NCI-H2227 (cell line): ENCODE results near the gene ERLEC1.
"Not testable (repeated sequence)": the region's sequence is repeated elsewhere in the genome, so short reads cannot be mapped to it uniquely, and the experiment has no call there.

ENCODE experiments used
- DNase-seq: peaks from one replicate; lab custom pipeline; 2025; ENCODE audit not compliant: unreplicated experiment; lab: John Stamatoyannopoulos, UW

Gene ERLEC1

DNA sequence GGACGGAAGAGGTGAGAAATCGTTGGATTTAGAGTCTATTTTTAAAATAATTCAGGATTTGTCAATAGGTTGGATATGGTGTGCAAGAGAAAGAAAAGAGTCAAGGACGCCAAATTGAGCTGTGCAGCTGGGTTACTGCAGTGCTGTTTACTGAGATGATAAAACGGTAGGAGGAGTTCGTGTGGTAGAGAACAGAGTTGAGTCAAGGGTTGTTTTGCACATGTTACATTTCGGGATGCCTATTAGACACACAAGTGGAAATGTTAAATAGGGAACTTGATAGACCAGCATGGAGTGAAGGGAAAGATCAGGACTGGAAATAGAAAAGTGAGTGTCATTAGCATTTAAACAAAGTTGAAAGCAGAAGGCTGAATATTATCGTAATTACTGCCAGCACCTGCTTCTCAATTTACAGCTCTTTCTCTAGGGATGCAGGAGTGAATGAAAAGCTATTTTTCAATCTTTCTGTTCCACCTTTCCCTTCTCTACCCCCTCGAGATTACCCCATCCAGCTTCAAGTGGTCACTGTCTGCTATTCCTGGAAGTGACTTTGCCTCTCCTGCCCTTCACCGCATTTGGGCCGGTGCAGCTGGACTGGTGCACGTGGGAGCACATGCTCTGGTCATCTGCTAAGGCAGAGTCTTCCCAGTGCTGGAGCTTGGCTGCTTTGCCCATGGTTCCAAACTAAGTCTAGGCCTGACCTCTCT, 42.6 kb downstream of the ERLEC1 start:
- no peak for DNase-seq

DNA sequence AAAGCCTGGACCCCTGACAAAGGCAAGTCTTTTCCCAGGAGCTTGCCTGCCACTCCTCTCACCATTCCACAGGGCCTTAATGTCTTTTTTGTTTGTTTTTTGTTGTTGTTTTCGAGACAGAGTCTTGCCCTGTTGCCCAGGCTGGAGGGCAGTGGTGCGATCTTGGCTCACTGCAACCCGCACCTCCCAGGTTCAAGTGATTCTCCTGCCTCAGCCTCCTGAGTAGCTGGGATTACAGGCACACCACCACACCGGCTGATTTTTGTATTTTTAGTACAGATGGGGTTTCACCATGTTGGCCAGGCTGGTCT, 43.1 kb downstream of the ERLEC1 start:
- DNase-seq = not testable (repeated sequence)

DNA sequence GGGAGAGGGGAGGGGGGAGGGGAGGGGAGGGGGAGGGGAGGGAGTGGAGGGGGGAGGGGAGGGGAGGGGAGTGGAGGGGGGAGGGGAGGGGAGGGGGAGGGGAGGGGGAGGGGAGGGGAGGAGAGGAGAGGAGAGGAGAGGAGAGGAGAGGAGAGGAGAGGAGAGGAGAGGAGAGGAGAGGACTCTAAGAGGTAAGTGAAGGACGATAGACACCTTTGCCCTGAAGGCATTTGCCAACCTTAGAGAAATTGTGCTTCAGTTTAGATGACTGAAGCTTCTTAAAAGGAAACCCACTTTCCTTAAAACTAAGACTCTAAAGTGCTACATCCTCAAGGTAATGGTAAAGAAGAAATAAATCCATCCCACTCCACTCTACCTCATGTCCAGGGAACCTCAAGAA, 53.7 kb downstream of the ERLEC1 start:
- DNase-seq = no peak

DNA sequence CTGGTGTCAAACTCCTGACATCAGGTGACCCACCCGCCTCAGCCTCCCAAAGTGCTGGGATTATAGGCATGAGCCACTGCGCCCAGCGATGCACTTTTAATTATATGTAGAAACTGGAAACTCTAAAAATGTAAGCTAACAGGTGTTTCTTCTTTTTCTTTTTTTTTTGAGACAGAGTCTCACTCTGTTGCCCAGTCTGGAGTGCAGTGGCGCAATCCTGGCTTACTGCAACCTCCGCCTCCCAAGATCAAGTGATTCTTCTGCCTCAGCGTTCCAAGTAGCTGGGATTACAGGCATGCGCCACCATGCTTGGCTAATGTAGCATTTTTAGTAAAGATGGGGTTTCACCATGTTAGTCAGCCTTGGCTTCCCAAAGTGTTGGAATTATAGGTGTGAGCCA, 54.8 kb downstream of the ERLEC1 start:
- not testable (repeated sequence) for DNase-seq

DNA sequence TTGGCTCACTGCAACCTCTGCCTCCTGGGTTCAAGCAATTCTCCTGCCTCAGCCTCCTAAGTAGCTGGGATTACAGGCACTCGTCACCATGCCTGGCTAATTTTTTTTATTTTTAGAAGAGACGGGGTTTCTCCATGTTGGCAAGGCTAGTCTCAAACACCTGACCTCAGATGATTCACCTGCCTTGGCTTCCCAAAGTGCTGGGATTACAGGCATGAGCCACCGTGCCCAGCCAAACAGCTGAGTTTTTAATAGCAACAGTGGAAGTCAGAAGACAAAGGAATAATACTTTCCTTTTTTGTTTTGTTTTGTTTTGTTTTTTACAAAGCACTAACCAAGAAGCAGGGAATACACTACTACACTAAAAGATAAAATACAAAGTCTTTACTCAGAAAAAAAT, 56.0 kb downstream of the ERLEC1 start:
- no peak for DNase-seq

DNA sequence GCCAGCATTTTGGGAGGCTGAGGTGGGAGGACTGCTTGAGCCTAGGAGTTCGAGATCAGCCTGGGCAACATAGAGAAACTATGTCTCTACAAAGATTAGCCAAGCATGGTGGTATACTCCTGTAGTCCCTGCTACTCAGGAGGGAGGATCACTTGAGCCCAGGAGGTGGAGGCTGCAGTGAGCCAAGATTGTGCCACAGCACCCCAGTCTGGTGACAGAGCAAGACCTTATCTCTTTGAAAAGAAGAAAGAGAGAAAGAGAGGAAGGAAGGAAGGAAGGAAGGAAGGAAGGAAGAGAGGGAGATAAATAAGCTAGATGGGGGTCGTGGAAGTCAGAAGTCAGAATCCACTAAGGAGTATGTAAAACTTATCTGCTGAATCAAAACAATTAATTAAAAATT, 56.8 kb downstream of the ERLEC1 start:
- DNase-seq = no peak

DNA sequence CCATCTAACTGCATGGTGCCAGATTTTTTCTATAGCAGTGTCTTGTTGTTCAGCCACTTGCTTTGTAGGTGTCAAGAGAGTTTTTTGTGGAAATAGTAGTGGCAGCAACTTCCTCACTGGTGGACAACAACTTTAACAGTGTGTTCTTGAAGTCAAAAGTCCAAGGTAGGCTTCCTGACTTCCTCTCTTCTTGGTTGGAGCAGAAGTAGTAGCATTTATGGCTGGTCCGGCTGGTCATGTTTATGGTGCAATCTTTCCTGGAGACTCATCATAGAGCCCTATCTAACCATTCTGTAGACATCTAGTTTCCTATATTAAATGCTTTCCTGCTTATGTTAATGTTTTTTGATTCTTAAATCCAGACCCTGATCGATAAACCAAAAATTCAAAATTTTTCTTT, 61.2 kb downstream of the ERLEC1 start:
- DNase-seq = no peak

DNA sequence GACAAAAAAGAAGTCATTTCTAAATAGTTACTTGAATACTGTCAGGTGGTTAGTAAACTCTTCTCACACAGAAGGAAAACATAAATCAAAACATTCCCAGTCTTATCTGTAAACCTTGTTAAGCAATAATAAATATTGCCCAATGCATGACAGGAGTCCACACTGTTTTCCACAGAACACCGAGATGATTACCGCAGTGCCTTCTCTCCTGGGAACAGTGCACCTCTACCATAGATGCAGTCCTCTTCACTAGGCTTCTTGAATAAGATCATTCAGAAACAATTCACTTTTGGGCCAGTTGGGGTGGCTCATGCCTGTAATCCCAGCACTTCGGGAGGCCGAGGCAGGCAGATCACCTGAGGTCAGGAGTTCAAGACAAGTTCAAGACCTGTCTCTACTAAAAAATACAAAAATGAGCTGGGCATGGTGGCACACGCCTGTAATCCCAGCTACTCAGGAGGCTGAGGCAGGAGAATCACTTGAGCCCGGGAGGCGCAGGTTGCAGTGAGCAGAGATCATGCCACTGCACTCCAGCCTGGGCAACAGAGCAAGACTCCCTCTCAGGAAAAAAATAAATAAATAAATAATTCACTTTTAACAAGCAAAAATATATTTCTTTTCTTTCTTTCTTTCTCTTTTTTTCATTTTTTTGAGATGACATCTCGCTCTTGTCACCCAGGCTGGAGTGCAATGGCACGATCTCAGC, 64.4 kb downstream of the ERLEC1 start:
- not testable (repeated sequence) for DNase-seq

DNA sequence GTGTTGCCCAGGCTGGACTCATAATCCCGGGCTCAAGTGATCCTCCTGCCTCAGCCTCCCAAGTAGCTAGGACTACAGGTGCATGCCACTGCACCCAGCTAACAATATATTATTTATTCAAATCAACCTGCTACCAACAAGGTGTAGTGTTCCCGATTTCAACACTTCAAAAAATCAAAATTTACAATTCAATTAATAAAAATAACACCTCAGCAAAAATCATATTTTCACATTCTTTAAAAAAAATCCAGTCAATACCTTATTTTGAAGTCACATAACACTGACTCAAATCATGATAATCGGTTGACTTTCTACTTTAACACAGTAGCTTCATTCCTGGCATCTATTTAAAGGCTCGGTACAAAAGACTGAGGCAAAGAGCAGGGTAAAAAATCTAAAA, 65.7 kb downstream of the ERLEC1 start:
- DNase-seq = no peak

DNA sequence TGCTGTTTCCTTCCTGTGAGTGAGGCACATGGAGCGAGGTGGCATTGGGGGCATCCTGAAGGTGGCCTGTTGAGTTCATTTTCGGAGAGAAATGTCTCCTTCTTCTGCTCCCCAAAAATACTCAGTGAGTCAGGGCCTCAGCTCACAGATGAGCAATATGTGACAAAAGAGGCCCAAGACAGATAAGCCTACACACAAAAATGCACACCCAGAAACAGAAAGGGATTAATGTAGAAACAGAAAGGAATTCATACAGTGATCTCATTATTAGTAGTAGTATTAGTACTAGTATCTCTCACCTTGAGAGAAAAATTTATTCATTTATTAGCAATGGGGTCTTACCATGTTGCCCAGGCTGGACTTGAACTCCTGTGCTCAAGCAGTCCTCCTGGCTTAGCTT, 67.8 kb downstream of the ERLEC1 start:
- no peak for DNase-seq

DNA sequence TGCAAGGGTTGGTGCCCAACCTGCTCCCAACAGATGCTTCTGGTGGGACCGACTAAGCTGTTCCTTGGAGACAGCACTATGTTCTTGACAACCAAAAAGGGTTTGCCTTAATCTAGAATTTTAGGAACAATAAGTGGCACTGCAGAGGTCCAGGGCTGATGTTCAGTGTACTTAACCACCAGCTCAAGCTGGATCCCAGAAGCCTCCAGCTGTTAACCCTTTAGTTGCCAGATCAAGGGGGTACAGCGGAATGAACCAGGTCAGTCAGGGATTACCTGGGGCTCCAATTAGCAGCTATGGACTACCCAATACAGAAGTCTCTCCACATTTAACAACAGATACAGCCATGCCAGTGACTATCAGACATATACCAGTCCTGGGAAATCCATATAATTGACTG, 69.4 kb downstream of the ERLEC1 start:
- DNase-seq = no peak

DNA sequence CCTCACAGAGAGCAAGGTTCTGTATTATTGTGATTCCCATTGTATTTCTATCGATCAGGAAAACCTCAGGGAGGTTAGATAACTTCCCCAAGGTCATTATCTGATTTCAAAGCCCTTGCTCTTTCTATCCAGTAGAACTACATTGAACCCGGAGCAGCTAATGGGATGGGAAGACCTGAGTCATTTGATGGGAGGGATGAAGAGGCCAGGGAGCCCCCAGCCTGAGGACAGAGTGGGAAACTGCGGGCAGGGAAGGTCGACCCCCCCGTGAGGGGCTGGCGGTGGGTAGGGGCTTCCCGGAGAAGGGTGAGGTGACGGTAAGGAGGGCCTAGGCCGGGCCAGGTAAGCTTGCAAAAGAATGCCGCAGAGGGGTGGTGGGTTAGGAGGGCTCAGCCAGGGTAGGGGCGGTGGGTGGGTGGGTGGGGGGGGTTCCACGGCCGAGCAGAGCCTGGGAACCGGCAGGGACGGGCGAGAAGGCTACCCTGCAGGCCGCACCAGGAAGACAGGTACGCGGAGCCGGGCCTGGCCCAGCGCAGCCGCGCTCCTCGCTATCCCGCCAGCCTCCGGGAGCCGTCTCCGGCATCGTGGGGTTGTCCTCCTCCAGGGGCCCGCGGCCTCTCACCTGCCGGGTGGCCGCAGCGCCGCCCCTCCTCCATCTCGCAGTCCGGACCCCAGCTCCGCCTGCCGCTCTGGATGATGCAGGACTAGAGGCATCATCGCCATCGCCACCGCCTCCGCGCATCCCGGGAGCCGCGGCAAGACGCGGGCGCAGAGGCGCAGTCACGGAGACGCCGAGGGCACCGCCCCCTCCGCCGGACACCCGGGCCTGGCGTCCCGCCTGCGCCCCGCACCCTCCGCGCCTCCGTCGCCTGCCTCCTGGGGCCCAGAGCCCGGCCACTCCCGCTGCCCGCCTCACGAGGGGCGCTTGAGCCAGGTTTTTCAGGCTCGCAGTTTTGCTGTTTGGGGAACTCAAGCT, 72.7 kb downstream of the ERLEC1 start, which contains the start of gene GPR75:
GPR75 (minus strand) TSS at position 762 of the 976 bp plus-strand sequence. CDS start 5,211 bp downstream, outside the sequence.
- peak; percentile 77 for DNase-seq

DNA sequence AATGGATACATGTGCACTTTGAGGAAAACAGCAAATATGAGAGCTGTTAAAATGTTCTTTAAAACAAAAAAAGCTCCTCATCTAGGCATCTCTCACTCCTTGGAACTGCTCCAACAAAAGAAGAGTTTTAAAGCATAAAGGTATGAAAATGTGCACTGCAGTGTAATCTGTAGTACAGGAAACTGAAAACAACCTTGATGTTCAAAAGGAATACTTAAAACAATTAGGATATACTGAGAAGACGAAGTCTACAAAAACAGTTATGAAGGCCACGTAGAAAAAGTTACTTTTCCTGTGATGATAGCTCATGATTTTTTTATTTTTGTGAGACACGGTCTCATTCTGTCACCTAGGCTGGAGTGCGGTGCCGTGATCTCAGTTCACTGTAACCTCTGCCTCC, 75.0 kb downstream of the ERLEC1 start:
- no peak for DNase-seq

DNA sequence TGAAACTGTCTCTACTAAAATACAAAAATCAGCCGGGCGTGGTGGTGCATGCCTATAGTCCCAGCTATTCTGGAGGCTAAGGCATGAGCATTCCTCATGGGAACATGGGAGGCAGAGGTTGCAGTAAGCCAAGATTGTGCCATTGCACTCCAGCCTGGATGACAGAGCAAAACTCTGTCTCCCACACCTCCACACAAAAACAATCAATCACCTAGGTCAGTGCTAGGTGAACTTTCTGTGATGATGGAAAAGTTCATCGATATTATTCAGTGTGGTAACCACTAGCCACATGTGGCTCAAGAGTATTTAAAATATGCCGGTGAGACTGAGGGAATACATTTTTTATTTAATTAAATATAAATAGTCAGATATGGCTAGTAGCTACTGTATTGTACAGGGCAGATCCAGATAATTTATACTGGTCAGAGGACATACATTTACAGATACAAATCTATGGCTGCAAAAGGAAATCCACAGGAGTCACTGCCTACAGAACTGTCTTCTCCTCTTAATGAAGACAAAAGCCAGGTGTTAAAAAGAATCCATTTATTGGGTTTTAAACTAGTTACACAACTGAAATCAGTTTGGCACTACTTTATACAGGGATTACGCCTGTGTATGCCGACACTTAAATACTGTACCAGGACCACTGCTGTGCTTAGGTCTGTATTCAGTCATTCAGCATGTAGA, 76.8 kb downstream of the ERLEC1 start:
- DNase-seq = no peak

DNA sequence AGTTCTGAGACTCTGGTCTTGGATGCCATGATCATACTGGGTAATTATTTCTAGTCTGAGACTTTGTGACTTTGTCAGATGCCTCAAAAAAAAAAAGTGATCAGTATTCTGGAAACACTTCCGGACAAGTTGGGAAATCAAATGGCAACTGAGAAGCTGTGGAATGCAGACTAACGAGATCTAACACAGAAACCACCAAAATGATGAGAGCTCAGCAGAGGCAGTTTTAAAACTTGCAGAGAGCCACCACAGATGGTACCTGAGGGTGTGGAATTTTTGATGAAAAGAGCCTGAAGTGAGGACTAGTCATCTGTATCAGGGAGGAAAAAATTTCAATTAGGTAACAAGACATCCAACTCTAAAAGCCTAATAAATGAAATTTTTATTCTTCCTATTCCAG, 78.4 kb downstream of the ERLEC1 start:
- no peak for DNase-seq

DNA sequence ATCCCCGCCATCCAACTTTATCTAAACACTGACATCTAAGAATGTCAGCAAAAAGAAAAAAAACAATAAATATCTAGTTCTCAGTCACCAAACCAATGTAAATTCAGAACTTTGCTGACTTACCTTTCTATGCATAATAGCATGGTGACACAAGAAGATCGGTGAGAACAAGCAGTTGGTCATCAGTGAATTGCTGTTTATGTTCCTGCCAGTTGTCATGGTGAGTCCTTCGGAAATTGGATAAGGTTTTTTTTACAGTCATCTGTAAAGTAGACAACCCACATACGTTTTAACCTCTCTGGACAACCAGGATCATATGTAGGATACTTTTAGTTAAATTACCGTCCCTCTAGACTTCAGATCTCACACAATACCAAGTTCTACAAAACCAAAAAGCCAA, 79.1 kb downstream of the ERLEC1 start:
- DNase-seq = no peak

DNA sequence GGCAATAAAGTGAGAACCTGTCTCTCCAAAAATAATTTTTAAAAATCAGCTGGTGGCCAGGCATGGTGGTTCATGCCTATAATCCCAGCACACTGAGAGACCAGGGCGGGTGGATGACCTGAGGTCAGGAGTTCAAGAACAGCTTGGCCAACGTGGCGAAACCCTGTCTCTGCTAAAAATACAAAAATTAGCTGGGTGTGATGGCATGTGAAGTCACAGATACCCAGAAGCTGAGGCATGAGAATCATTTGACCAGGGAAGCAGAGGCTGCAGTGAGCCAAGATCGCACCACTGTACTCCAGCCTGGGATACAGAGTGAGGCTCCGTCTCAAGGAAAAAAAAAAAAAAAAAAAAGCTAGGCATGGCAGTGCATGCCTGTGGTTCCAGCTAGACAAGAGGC, 80.3 kb downstream of the ERLEC1 start:
- DNase-seq = no peak

DNA sequence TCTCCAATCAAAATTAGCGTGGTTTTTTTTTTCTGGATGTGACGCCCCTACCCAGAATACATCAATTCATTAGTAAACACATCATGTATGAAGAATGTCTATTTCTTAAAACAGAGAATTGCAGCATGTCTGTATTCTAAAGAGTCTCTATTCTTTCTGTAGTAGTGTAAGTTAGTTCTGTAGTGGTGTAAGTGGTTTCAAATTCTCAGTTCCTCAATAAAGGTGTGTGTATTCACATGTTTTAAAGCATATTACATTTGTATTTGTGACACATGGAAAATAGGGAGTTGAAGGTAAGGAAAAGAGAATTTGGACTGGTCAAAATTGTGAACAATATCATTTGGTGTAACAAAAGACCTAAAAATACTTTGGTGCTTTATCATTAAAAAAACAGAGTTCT, 80.9 kb downstream of the ERLEC1 start:
- no peak for DNase-seq
